Lower leg skin (tissue), 4 donors: ENCODE data around the gene ANKRD31. TPM values are rescaled to one million over a fixed set of nuclear protein-coding genes. Genes with fewer than 3 reads are reported as not detected.

Experiments
- DNase-seq, 2 donors: peaks; one replicate each; pipeline ENCODE4 v3.0.0-alpha.2; 2019; ENCODE audit warnings: low spot score in 2 of 2
- H3K4me3 ChIP-seq: fragments of 200-600 bp; sonication (generic); 2 replicates; pipeline ENCODE4 v1.5.1; 2017; ENCODE audit warnings: mild to moderate bottlenecking, low read depth; ENCODE audit not compliant: poor library complexity, severe bottlenecking
- POLR2A ChIP-seq, 2 donors: fragments of 450-650 bp; IDR thresholded peaks; one replicate each; pipeline ENCODE4 v1.6.1; 2016 to 2017; ENCODE audit warnings: antibody characterized with exemption in 2 of 2, mild to moderate bottlenecking in 1 of 2, moderate library complexity in 1 of 2
- WGBS, 2 donors: methylation state at CpG; one replicate each; pipeline ENCODE4 v1.1.5; 2018; 5-methylcytosine and 5-hydroxymethylcytosine counted together
- intact Hi-C: fragments of 100-400 bp; cut with DNase I; formaldehyde crosslinking; loops from one replicate; pipeline ENCODE4 v1.15.0; 2023; ENCODE audit warnings: low total_unique reads
- total RNA-seq, 4 donors: library from RNA; depleted of rRNA; stranded (reverse); fragments of >200 nt; gene quantifications; one replicate each; pipeline ENCODE4 v1.1.0, GENCODE V29; 2016
- TF ChIP-seq, protein P1 (sequence below), 3 donors: fragments of 450-650 bp; IDR thresholded peaks; one replicate each; pipeline ENCODE4 v1.5.1; 2016; ENCODE audit warnings: antibody characterized with exemption in 3 of 3, mild to moderate bottlenecking in 3 of 3, moderate library complexity in 2 of 3

ANKRD31 gene
- total RNA-seq, 4 donors from 2014 or later = 0.13 to 0.20 (median 0.19) TPM; not detected in 1

DNA sequence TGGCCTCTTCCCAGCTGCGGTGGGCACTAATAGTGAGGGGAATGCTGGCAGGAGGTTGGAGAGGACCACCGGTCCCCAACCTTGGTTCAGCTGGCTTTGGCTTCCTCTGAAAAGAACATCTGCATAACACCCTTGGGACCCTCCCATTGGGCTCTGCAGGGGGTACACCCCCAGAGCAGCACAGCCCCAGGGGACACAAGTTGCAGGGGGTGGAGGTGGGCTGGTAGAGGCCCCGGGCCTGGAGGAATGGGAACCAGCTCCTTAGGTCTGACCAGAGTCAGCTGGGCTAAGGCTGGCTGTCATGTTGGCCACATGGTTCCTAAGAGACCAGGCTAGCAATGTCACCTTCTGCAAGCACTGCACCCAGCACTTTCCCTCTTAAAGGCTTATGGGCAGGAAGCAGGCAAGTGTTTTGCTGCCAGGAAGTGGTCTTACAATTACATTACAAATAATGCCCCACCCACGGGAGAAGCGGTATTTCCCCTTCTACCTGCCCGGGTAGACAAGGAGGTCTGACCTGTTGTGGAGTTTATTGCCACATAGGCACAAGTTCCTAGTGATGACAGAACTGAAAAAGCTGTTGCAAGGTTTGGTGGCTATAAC, 202.4 kb downstream of the ANKRD31 start:
- DNase-seq = no peak
- intact Hi-C loops = no loop called here
- H3K4me3 ChIP-seq = no peak overlapping the region
- no peak for TF ChIP-seq POLR2A (IDR thresholded peaks at IDR 0.05)
- TF ChIP-seq, protein P1, sequence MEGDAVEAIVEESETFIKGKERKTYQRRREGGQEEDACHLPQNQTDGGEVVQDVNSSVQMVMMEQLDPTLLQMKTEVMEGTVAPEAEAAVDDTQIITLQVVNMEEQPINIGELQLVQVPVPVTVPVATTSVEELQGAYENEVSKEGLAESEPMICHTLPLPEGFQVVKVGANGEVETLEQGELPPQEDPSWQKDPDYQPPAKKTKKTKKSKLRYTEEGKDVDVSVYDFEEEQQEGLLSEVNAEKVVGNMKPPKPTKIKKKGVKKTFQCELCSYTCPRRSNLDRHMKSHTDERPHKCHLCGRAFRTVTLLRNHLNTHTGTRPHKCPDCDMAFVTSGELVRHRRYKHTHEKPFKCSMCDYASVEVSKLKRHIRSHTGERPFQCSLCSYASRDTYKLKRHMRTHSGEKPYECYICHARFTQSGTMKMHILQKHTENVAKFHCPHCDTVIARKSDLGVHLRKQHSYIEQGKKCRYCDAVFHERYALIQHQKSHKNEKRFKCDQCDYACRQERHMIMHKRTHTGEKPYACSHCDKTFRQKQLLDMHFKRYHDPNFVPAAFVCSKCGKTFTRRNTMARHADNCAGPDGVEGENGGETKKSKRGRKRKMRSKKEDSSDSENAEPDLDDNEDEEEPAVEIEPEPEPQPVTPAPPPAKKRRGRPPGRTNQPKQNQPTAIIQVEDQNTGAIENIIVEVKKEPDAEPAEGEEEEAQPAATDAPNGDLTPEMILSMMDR (IDR thresholded peaks at IDR 0.05) = no peak
- 69 to 78% methylated on average over 6 of the region's 6 CpGs for WGBS, 2 donors

- no peak for TF ChIP-seq POLR2A (IDR thresholded peaks at IDR 0.05)
- TF ChIP-seq, protein P1 (IDR thresholded peaks at IDR 0.05) = no peak
- WGBS, 2 donors = 54 to 70% methylated on average over 3 of the region's 3 CpGs
- no peak for DNase-seq
- intact Hi-C loops = no loop called here
- no peak overlapping the region for H3K4me3 ChIP-seq
Measured at GRCh38 chr5:75031366-75031765, 205.3 kb downstream of the ANKRD31 start.

DNA sequence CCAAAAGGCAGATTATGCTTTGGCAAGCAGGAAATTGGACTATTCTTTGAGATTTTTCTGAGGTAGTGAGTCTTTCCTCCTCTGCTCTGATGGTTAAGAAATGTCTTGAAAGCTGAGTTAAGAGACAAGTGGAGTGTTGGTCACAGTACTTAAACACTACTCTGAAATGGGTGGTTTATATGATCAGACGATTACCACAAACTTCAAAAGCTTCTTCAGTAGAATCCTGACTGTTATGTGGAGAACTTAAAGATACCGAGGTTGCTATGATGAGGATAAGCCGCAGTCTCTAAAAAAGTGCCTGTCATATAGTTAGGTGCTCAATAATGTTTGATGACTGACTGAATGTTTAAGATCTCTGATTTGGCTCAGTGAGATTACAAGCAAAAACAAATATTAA, 208.6 kb downstream of the ANKRD31 start:
- TF ChIP-seq, protein P1 (IDR thresholded peaks at IDR 0.05) = no peak
- no peak for TF ChIP-seq POLR2A (IDR thresholded peaks at IDR 0.05)
- DNase-seq = no peak
- H3K4me3 ChIP-seq = no peak overlapping the region
- intact Hi-C loops = no loop called here
- 87 to 89% methylated on average over 3 of the region's 3 CpGs for WGBS, 2 donors

GRCh38 chr5:75023368-75024159, 213.1 kb downstream of the ANKRD31 start:
- no peak for DNase-seq
- intact Hi-C loops = no loop called here
- no peak overlapping the region for H3K4me3 ChIP-seq
- 72 to 76% methylated on average over 9 of the region's 9 CpGs for WGBS, 2 donors
- TF ChIP-seq, protein P1 (IDR thresholded peaks at IDR 0.05) = no peak
- no peak for TF ChIP-seq POLR2A (IDR thresholded peaks at IDR 0.05)

GRCh38 chr5:75021800-75022199, 214.9 kb downstream of the ANKRD31 start:
- no peak for DNase-seq
- 92 to 94% methylated on average over 4 of the region's 4 CpGs for WGBS, 2 donors
- intact Hi-C loops = no loop called here
- TF ChIP-seq, protein P1 (IDR thresholded peaks at IDR 0.05) = no peak
- no peak for TF ChIP-seq POLR2A (IDR thresholded peaks at IDR 0.05)
- no peak overlapping the region for H3K4me3 ChIP-seq
